Naive thymus-derived CD8-positive, alpha-beta T cell (primary cell): Measurements from ENCODE around the gene NUBP1. TPM values are rescaled to one million over a fixed set of nuclear protein-coding genes. Genes with fewer than 3 reads are reported as not detected.
"Not testable (repeated sequence)": the region's sequence is repeated elsewhere in the genome, so short reads cannot be mapped to it uniquely, and the experiment has no call there.

Experiments
- ATAC-seq, 2 donors: fragments of 150-1000 bp; cut with Tn5 transposase in 1 of 2; sonication (Bioruptor Pico), chemical (Tn5 transposase) in 1 of 2; 1 replicate in 1 of 2; 2 replicates in 1 of 2; pipeline ENCODE4 v1.10.0; 2021; ENCODE audit warnings: mild to moderate bottlenecking in 2 of 2, moderate library complexity in 2 of 2
- POLR2A ChIA-PET: fragments of 350-600 bp; sonication (Branson Sonifier 250); formaldehyde crosslinking; loops from one replicate; lab custom pipeline; 2021; ENCODE audit warnings: antibody characterized with exemption; lab: Charles Lee
- DNase-seq, 10 donors: peaks; one replicate each; pipeline versions ENCODE4 v3.0.0 to v3.0.0-alpha.2; 2020 to 2022
- H3K27ac Mint-ChIP-seq, 10 donors: one replicate each; pipeline ENCODE4 v1.8.0; 2020 to 2022; ENCODE audit warnings: mild to moderate bottlenecking in 10 of 10, mixed read lengths in 10 of 10, moderate library complexity in 4 of 10, inconsistent platforms in 1 of 10
- H3K27me3 Mint-ChIP-seq, 5 donors: one replicate each; pipeline ENCODE4 v1.8.0; 2021 to 2022; ENCODE audit warnings: mixed read lengths in 5 of 5
- H3K36me3 Mint-ChIP-seq, 3 donors: one replicate each; pipeline ENCODE4 v1.8.0; 2020 to 2022; ENCODE audit warnings: mixed read lengths in 3 of 3, mild to moderate bottlenecking in 2 of 3, inconsistent platforms in 1 of 3
- H3K4me1 Mint-ChIP-seq, 4 donors: one replicate each; pipeline ENCODE4 v1.8.0; 2021 to 2022; ENCODE audit warnings: mixed read lengths in 4 of 4
- H3K4me3 Mint-ChIP-seq, 10 donors: one replicate each; pipeline ENCODE4 v1.8.0; 2020 to 2022; ENCODE audit warnings: mild to moderate bottlenecking in 10 of 10, mixed read lengths in 10 of 10, moderate library complexity in 6 of 10, inconsistent platforms in 1 of 10
- H3K9me3 Mint-ChIP-seq, 9 donors: one replicate each; pipeline ENCODE4 v1.8.0; 2020 to 2022; ENCODE audit warnings: mixed read lengths in 9 of 9, mild to moderate bottlenecking in 3 of 9, inconsistent platforms in 1 of 9, moderate library complexity in 1 of 9
- polyA plus RNA-seq, 3 donors: library from polyadenylated mRNA; unstranded; fragments of 300-500 nt; fragmentation: Illumina TruSeq; gene quantifications; one replicate each; pipeline ENCODE4 v1.2.3, GENCODE V29; 2021
- total RNA-seq, 8 experiments: library from RNA in 2 of 8; stranded (reverse) in 2 of 8; gene quantifications; one replicate each; pipeline ENCODE4 v1.2.3 and lab custom pipeline; 2021 to 2026

The NUBP1 gene
- total and polyA plus RNA-seq, 5 experiments from 2014 or later: 22.7 to 34.5 (median 29.7) TPM

GRCh38 chr16:10777356-10777755 lies 33.7 kb downstream of the NUBP1 start:
- POLR2A ChIA-PET: no interaction called here
- no peaks in the 10 kb centered on the region for H3K9me3 Mint-ChIP-seq
- no peak overlapping the region for H3K27ac Mint-ChIP-seq
- H3K36me3 Mint-ChIP-seq: no peaks in the 10 kb centered on the region
- H3K4me3 Mint-ChIP-seq: no peak overlapping the region
- DNase-seq (no peak), ATAC-seq (no peak)
- H3K4me1 Mint-ChIP-seq: peaks cover 3 to 16% (median 11%) of the 10 kb centered on the region in 4 donors
- peaks cover 0 to 7% (median 2%) of the 10 kb centered on the region in 5 donors for H3K27me3 Mint-ChIP-seq

GRCh38 chr16:10779908-10780307 lies 36.3 kb downstream of the NUBP1 start:
- H3K36me3 Mint-ChIP-seq, H3K9me3 Mint-ChIP-seq, POLR2A ChIA-PET, H3K27me3 Mint-ChIP-seq, ATAC-seq, DNase-seq, H3K4me3 Mint-ChIP-seq: not testable (repeated sequence)
- Mint-ChIP-seq H3K27ac (peak overlapping the region in 1 of 10 donors; percentile 9), H3K4me1 (peaks cover 3 to 15% (median 11%) of the 10 kb centered on the region in 4 donors)

- no peak for DNase-seq
- H3K27ac Mint-ChIP-seq: peak overlapping the region in 1 of 10 donors; percentile 23
- H3K27me3 Mint-ChIP-seq: peaks cover 0 to 7% (median 2%) of the 10 kb centered on the region in 5 donors
- H3K36me3 Mint-ChIP-seq: no peaks in the 10 kb centered on the region
- no peak overlapping the region for H3K4me3 Mint-ChIP-seq
- POLR2A ChIA-PET: no interaction called here
- ATAC-seq: no peak
- peaks cover 3 to 10% (median 6%) of the 10 kb centered on the region in 4 donors for H3K4me1 Mint-ChIP-seq
- H3K9me3 Mint-ChIP-seq: no peaks in the 10 kb centered on the region
These were observed 37.0 kb downstream of the NUBP1 start for GRCh38 chr16:10780628-10781027.

DNA sequence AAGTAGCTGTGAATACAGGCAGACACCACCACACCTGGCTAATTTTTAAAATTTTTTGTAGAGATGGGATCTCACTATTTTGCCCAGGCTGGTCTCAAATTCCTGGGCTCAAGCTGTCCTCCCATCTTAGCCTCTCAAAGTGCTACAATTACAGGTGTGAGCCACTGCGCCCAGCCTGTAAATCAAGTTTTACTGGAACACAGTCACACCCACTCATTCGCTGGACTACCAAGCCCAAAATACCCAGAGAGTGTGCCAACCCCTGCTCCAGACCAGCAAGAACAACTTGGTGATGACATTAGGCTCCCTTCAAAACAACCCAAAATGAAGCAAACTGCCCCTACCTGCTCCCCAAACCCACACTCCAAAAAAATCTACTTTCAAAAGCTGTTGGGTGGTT lies 39.0 kb downstream of the NUBP1 start:
- POLR2A ChIA-PET: no interaction called here
- H3K27me3 Mint-ChIP-seq: peaks cover 0 to 7% (median 2%) of the 10 kb centered on the region in 5 donors
- ATAC-seq: no peak

GRCh38 chr16:10787304-10787703 lies 43.7 kb downstream of the NUBP1 start:
- ATAC-seq (no peak), DNase-seq (no peak)
- Mint-ChIP-seq H3K9me3 (peaks cover 0 to 2% (median 0%) of the 10 kb centered on the region in 9 donors), H3K4me3 (no peak overlapping the region), H3K27ac (no peak overlapping the region), H3K4me1 (no peaks in the 10 kb centered on the region), H3K36me3 (no peaks in the 10 kb centered on the region), H3K27me3 (no peaks in the 10 kb centered on the region)
- POLR2A ChIA-PET: no interaction called here

More for the DNA sequence above, 39.0 kb downstream of the NUBP1 start:
- no peak for DNase-seq
- Mint-ChIP-seq H3K4me1 (no peaks in the 10 kb centered on the region), H3K9me3 (no peaks in the 10 kb centered on the region), H3K4me3 (no peak overlapping the region), H3K36me3 (no peaks in the 10 kb centered on the region), H3K27ac (no peak overlapping the region)

DNA sequence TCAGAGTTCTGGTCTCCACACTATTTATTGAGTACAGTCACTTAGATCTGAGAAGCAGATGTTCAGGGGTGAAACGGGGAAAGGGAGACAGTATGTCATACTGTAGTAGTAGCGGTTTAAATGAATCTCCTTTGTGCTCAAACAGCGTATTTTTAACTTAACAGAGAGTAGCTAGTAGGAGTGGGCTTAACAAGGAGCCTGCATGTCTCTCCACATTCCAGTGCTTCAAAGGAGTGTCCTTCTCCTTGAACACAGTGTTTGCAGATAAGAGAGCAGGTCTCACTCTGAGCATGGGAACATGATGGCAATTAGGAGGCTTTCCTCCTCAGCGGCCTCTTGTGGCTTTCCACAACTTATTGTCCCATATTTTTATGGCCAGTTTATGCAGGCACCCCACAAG lies 45.0 kb downstream of the NUBP1 start:
- DNase-seq, H3K27ac Mint-ChIP-seq, ATAC-seq, H3K27me3 Mint-ChIP-seq, H3K9me3 Mint-ChIP-seq, POLR2A ChIA-PET, H3K36me3 Mint-ChIP-seq, H3K4me1 Mint-ChIP-seq, H3K4me3 Mint-ChIP-seq: not testable (repeated sequence)

- POLR2A ChIA-PET: no interaction called here
- ATAC-seq: no peak
- Mint-ChIP-seq H3K4me1 (no peaks in the 10 kb centered on the region), H3K4me3 (no peak overlapping the region), H3K36me3 (no peaks in the 10 kb centered on the region), H3K9me3 (peaks cover 0 to 2% (median 0%) of the 10 kb centered on the region in 9 donors), H3K27me3 (no peaks in the 10 kb centered on the region), H3K27ac (no peak overlapping the region)
- no peak for DNase-seq
These were observed 47.4 kb downstream of the NUBP1 start for GRCh38 chr16:10791048-10791447.

- ATAC-seq (no peak), DNase-seq (no peak)
- peaks cover 0 to 2% (median 0%) of the 10 kb centered on the region in 5 donors for H3K27me3 Mint-ChIP-seq
- no peaks in the 10 kb centered on the region for H3K9me3 Mint-ChIP-seq
- peaks cover 0 to 2% (median 0%) of the 10 kb centered on the region in 3 donors for H3K36me3 Mint-ChIP-seq
- POLR2A ChIA-PET: no interaction called here
- peak overlapping the region in 1 of 10 donors; percentile 7 for H3K27ac Mint-ChIP-seq
- no peak overlapping the region for H3K4me3 Mint-ChIP-seq
- peaks cover 0 to 9% (median 0%) of the 10 kb centered on the region in 4 donors for H3K4me1 Mint-ChIP-seq
These were observed 56.1 kb downstream of the NUBP1 start for GRCh38 chr16:10799736-10800135.

DNA sequence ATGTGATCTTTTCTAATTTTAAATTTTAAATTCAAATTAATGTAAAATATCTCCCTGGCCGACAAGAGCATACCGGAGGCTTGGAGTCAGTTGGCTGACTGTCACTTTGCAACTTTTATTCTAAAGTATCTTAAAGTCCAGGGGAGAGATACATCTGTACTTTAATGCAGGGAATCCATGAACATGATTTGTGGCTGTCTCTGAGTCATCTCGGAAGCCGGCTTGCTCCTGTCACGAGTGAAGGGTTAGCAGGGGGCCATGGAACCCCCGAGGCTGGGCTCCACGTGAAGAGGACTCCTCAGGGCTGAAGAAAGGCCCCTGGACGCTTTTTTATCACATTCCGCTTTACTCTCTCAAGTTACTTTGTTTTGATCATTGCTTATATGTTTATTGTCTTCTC lies 61.7 kb downstream of the NUBP1 start:
- Mint-ChIP-seq H3K27ac (no peak overlapping the region), H3K27me3 (peaks cover 0 to 6% (median 2%) of the 10 kb centered on the region in 5 donors), H3K4me1 (peaks cover 0 to 5% (median 0%) of the 10 kb centered on the region in 4 donors), H3K9me3 (peaks cover 0 to 6% (median 0%) of the 10 kb centered on the region in 9 donors), H3K4me3 (no peak overlapping the region), H3K36me3 (no peaks in the 10 kb centered on the region)
- DNase-seq (no peak), ATAC-seq (no peak)
- POLR2A ChIA-PET: no interaction called here

DNA sequence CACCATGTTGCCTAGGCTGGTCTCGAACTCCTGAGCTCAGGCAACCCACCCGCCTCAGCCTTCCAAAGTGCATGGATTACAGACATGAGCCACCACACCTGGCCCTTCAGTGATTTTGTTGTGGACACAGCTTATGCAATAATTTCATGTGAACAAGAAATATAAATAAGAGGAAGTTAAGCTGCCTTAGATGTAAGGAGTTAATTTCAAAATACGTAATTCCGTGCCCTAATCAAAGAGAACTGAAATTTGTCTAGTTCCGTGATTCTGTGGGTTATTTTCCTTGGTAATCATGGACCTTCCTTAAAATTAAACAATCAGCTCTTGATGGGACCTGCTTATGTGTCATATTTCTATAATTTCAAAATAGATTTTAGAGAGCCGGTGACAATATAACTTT lies 63.1 kb downstream of the NUBP1 start:
- Mint-ChIP-seq H3K36me3 (no peaks in the 10 kb centered on the region), H3K9me3 (peaks cover 0 to 6% (median 0%) of the 10 kb centered on the region in 9 donors), H3K4me1 (peaks cover 0 to 5% (median 0%) of the 10 kb centered on the region in 4 donors), H3K27me3 (peaks cover 0 to 6% (median 2%) of the 10 kb centered on the region in 5 donors), H3K4me3 (no peak overlapping the region), H3K27ac (no peak overlapping the region)
- ATAC-seq: no peak
- DNase-seq: no peak
- POLR2A ChIA-PET: no interaction called here

DNA sequence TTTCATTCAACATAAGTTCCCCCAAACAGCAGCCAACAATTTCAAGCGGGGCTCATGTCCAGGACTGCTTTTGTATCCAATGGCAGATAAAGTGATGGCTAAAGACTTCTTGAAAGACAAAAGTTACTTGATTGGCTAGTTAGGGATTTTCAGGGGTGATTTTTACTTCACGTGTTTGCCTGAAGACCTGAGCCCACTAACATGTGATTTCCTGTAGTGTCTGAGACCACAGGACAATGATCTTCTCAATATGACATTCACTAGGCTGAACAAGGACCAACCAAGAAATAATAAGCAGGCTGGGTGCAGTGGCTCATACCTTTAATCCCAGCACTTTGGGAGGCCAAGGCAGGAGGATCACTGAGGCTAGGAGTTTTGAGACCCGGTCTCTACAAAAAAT lies 64.6 kb downstream of the NUBP1 start:
- H3K9me3 Mint-ChIP-seq: peaks cover 0 to 6% (median 0%) of the 10 kb centered on the region in 9 donors
- no peak overlapping the region for H3K27ac Mint-ChIP-seq
- DNase-seq (no peak), ATAC-seq (no peak)
- no peaks in the 10 kb centered on the region for H3K36me3 Mint-ChIP-seq
- no peak overlapping the region for H3K4me3 Mint-ChIP-seq
- peaks cover 0 to 6% (median 2%) of the 10 kb centered on the region in 5 donors for H3K27me3 Mint-ChIP-seq
- H3K4me1 Mint-ChIP-seq: peaks cover 0 to 11% (median 0%) of the 10 kb centered on the region in 4 donors
- POLR2A ChIA-PET: no interaction called here

- Mint-ChIP-seq H3K27ac (no peak overlapping the region), H3K4me1 (peaks cover 0 to 11% (median 0%) of the 10 kb centered on the region in 4 donors), H3K4me3 (no peak overlapping the region), H3K27me3 (peaks cover 0 to 6% (median 2%) of the 10 kb centered on the region in 5 donors), H3K9me3 (peaks cover 0 to 6% (median 0%) of the 10 kb centered on the region in 9 donors), H3K36me3 (no peaks in the 10 kb centered on the region)
- ATAC-seq: no peak
- POLR2A ChIA-PET: no interaction called here
- DNase-seq: no peak
These were observed 65.2 kb downstream of the NUBP1 start for GRCh38 chr16:10808850-10809249.

GRCh38 chr16:10809706-10810105 lies 66.1 kb downstream of the NUBP1 start:
- H3K27ac Mint-ChIP-seq: no peak overlapping the region
- H3K4me3 Mint-ChIP-seq: no peak overlapping the region
- H3K9me3 Mint-ChIP-seq: peaks cover 0 to 6% (median 0%) of the 10 kb centered on the region in 9 donors
- POLR2A ChIA-PET: no interaction called here
- peaks cover 0 to 8% (median 0%) of the 10 kb centered on the region in 4 donors for H3K4me1 Mint-ChIP-seq
- H3K36me3 Mint-ChIP-seq: no peaks in the 10 kb centered on the region
- no peak for ATAC-seq
- H3K27me3 Mint-ChIP-seq: peaks cover 0 to 8% (median 3%) of the 10 kb centered on the region in 5 donors
- DNase-seq: no peak
